ENCODE measurements around the gene CFAP100. TPM values are rescaled to one million over a fixed set of nuclear protein-coding genes. Genes with fewer than 3 reads are reported as not detected.

CFAP100 gene
- total RNA-seq, 2 donors from 2014 or later, result not detected

DNA sequence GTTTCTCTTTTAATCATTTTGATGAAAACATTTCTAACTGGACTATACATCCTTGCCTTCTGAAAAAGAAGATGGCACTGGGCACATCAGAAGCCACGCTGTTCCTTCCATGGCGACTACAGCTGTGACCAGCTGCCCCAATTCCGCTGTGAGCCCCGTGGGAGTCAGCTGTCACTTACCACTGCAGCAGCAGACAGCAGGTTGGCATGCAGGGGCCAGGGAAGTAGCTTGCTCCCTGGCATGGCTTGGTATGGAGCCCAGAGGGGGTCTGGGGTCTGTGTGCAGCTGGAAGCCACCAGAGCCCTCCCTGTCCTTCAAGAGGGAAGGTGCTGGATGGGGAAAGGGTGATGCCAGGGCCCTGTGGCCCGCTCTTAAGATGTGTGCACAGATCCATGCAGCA, 85.5 kb downstream of the CFAP100 start:
- no peak for DNase-seq
- no peak for ATAC-seq (replicated peaks in 1 of 2)
- no peaks in the 10 kb centered on the region for H3K27me3 Mint-ChIP-seq (ENCODE audit: low read depth)
- H3K27ac Mint-ChIP-seq, result no peak overlapping the region
- no peaks in the 10 kb centered on the region for H3K9me3 Mint-ChIP-seq
- H3K36me3 Mint-ChIP-seq (ENCODE audit: insufficient read depth in 2 of 2), result no peaks in the 10 kb centered on the region
- H3K4me1 Mint-ChIP-seq (ENCODE audit: low read depth), result peaks cover 9% of the 10 kb centered on the region
- H3K4me3 Mint-ChIP-seq, result no peak overlapping the region

DNA sequence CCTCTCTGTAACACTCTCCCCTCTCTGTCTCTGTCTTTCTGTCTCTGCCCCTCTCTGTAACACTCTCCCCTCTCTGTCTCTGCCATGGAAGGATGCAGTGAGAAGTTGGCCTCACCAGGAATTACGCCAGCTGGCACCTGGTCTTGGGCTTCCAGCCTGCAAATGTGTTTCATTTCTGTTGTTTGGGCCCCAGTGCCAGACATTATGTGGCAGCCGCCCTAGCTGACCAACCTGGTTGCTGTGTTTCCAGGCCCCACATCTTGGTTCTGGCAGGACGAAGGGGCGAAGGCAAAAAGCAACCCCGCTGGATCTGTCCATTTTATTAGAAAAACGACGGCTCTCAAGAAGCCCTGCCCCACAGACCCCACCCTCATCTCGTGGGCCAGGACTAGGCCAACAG, 86.2 kb downstream of the CFAP100 start:
- no peak for ATAC-seq (replicated peaks in 1 of 2)
- no peak for DNase-seq
- no peaks in the 10 kb centered on the region for H3K36me3 Mint-ChIP-seq (ENCODE audit: insufficient read depth in 2 of 2)
- no peaks in the 10 kb centered on the region for H3K9me3 Mint-ChIP-seq
- no peak overlapping the region for H3K4me3 Mint-ChIP-seq
- peaks cover 9% of the 10 kb centered on the region for H3K4me1 Mint-ChIP-seq (ENCODE audit: low read depth)
- H3K27ac Mint-ChIP-seq, result no peak overlapping the region
- H3K27me3 Mint-ChIP-seq (ENCODE audit: low read depth), result no peaks in the 10 kb centered on the region

DNA sequence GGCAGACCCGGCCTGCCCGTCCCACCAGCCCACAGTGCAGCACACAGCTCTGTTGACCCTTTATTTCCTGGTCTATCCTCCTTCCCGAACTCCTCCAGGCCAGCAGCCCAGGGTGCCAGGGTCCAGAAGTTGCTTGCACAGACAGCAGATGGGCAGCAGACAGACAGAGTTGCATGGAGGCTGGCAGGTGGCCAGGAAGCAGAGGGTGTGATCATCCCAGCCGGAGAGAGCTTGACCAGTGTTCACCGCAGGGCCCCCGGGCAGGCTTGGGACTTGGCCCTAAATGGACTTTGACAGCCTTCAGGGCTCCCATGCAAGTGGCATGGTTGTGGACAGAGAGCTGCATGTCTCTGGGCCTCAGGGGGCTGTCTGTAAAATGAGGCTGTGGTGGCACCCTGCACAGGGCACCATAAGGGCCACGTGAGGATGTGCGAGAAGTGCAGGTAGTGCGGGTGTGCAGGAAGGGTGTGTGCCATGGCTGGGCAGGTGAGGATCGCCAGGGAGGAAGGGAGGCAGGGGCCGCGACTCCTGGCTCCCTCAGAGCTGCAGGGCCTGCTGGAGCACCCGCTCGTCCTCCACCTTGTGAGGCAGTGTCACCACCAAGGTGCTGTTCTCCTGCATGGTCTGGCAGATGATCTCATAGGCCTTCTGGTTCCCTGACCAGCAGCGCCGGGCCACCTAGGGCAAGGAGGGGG, 87.2 kb downstream of the CFAP100 start:
- H3K4me3 Mint-ChIP-seq, result no peak overlapping the region
- H3K36me3 Mint-ChIP-seq (ENCODE audit: insufficient read depth in 2 of 2), result no peaks in the 10 kb centered on the region
- DNase-seq (no peak), ATAC-seq (replicated peaks in 1 of 2) (no peak)
- H3K9me3 Mint-ChIP-seq, result no peaks in the 10 kb centered on the region
- H3K27ac Mint-ChIP-seq, result no peak overlapping the region
- peaks cover 12% of the 10 kb centered on the region for H3K4me1 Mint-ChIP-seq (ENCODE audit: low read depth)
- no peaks in the 10 kb centered on the region for H3K27me3 Mint-ChIP-seq (ENCODE audit: low read depth)

DNA sequence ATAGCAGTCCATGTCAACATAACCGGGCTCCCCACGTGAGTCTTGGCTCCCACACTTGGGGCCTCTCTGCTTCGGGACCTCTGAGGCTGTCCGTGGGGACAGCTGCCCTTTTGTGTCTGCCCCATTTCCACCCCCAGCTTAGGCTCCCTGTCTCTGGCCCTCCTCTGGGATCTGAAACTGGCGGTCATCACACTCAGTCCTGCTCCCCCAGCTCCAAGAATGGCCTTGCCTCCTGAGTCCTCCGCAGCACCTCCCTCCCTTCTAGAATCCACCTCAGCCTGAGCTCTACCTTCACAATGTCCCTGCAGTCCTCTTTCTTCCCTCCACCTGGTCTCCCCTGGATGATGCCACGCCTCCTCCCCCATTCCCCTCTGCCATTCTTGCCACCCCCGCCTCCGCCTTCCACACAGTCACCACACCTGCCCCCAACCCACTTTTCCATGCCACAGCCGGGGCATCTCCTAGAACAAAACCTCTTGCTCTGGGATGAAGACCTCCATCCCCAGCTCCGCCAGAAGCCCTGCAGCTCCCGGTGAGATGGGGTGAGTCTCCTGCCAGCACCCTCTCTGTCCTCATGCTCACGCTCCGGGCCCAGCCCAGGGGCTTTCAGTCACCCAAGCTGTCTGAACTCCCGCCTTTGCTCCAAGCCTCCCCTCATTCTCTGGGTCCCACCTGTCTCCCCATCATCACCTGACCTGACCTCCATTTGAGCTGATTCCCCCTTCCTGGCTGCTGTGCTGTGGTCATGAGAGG, 88.0 kb downstream of the CFAP100 start:
- Mint-ChIP-seq H3K4me1 (ENCODE audit: low read depth) (peaks cover 14% of the 10 kb centered on the region), H3K9me3 (no peaks in the 10 kb centered on the region), H3K4me3 (no peak overlapping the region), H3K36me3 (ENCODE audit: insufficient read depth in 2 of 2) (no peaks in the 10 kb centered on the region), H3K27ac (no peak overlapping the region), H3K27me3 (ENCODE audit: low read depth) (no peaks in the 10 kb centered on the region)
- ATAC-seq (replicated peaks in 1 of 2) (no peak), DNase-seq (no peak)

DNA sequence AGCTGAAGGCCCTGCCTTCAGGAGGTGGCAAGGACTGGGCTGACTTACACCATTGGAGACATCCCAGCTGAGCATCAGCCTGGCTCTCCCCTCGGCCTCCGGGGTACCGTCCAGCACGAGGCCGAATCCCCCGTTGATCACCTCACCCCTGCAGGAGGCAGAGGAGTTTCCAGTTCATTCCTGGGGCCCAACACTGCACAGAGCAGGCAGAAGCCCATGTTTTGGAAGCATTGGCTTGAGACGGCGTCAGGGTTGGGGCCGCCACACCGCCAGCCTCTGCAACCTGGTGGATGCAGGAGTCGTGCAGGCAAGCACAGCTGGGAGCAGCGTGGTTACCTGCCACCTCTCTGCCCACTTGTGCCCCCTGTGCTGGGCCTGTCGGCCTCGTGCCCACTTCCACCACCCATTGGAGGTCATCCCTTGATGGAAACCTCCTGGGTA, 88.6 kb downstream of the CFAP100 start:
- no peak overlapping the region for H3K27ac Mint-ChIP-seq
- ATAC-seq (replicated peaks in 1 of 2) (no peak), DNase-seq (no peak)
- H3K4me1 Mint-ChIP-seq (ENCODE audit: low read depth), result peaks cover 14% of the 10 kb centered on the region
- no peaks in the 10 kb centered on the region for H3K27me3 Mint-ChIP-seq (ENCODE audit: low read depth)
- H3K36me3 Mint-ChIP-seq (ENCODE audit: insufficient read depth in 2 of 2), result no peaks in the 10 kb centered on the region
- no peaks in the 10 kb centered on the region for H3K9me3 Mint-ChIP-seq
- H3K4me3 Mint-ChIP-seq, result no peak overlapping the region

DNA sequence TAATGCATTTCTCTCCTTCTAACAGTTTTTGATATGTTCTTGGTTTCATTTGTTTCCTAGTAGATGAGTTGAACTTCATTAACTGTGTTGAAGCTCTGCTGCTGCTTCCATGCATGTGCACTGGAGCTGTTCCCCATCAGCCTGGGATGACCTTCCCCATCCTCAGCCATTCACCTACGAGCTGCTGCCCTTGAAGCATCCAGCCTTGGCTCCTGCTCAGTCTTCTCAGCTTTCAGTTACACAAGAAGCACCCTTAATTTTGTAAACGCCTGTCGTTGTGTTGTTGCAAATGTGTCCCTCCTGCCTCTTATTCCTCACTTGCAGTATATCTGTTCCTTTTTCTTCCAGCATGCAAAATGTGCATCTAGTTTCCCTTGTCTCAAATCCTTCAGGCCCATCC, 89.4 kb downstream of the CFAP100 start:
- Mint-ChIP-seq H3K27me3 (ENCODE audit: low read depth) (no peaks in the 10 kb centered on the region), H3K4me1 (ENCODE audit: low read depth) (peaks cover 14% of the 10 kb centered on the region), H3K36me3 (ENCODE audit: insufficient read depth in 2 of 2) (no peaks in the 10 kb centered on the region), H3K27ac (no peak overlapping the region), H3K4me3 (no peak overlapping the region), H3K9me3 (no peaks in the 10 kb centered on the region)
- DNase-seq (no peak), ATAC-seq (replicated peaks in 1 of 2) (no peak)

DNA sequence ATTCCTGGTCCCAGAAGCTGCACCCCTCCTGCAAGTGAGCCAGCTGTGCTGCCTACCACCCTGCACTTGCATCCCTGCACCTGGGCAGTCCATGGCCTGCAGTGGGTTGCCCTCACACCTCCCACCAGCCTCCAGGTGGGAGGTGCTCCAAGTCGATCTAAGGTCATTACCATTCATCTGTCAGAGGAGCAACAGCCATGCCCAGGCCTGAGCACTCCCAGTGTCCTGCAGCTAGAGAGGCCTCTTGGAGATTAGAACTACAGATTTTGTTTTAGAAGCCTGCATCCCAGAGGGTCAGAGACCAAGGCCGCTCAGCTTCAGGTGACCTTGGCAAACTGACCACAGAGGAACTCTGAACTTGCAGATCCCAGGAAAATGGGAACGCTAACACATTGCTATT, 90.0 kb downstream of the CFAP100 start:
- DNase-seq (no peak), ATAC-seq (replicated peaks in 1 of 2) (no peak)
- Mint-ChIP-seq H3K27me3 (ENCODE audit: low read depth) (no peaks in the 10 kb centered on the region), H3K4me3 (no peak overlapping the region), H3K4me1 (ENCODE audit: low read depth) (peaks cover 14% of the 10 kb centered on the region), H3K36me3 (ENCODE audit: insufficient read depth in 2 of 2) (no peaks in the 10 kb centered on the region), H3K27ac (no peak overlapping the region), H3K9me3 (no peaks in the 10 kb centered on the region)

DNA sequence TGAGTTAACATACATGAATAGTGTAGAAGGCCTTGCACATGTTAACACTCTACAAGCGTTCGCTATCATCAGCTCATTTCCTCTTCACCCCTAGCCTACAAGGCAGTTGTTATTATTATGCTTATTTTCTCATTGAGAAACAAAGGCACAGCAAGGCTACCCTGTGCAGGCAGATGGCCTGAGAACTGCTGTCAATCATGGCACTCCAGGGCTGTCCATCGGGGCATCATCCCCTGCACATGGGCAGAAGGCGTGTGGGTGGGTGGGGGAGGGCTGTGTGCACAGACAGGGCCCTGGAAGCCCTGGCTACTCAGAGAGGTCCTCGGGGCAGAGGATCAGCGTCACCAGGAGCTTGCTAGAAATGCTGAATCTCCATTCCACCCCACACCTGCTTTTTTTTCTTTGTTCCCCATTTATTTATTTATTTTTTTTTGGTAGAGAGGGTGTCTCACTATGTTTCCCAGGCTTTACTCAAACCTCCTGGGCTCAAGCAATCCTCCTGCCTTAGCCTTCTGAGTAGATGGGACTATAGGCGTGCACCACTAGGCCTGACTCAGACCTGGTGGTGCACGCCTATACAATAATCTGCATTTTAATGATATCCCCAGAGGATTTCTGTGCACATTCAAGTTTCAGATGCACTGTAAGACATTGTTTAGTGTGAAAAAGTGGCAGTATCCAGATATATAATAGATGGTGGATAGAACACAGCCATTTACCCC, 90.6 kb downstream of the CFAP100 start:
- ATAC-seq (replicated peaks in 1 of 2) (no peak), DNase-seq (no peak)
- peaks cover 14% of the 10 kb centered on the region for H3K4me1 Mint-ChIP-seq (ENCODE audit: low read depth)
- no peak overlapping the region for H3K27ac Mint-ChIP-seq
- H3K4me3 Mint-ChIP-seq, result no peak overlapping the region
- no peaks in the 10 kb centered on the region for H3K36me3 Mint-ChIP-seq (ENCODE audit: insufficient read depth in 2 of 2)
- H3K27me3 Mint-ChIP-seq (ENCODE audit: low read depth), result no peaks in the 10 kb centered on the region
- no peaks in the 10 kb centered on the region for H3K9me3 Mint-ChIP-seq

DNA sequence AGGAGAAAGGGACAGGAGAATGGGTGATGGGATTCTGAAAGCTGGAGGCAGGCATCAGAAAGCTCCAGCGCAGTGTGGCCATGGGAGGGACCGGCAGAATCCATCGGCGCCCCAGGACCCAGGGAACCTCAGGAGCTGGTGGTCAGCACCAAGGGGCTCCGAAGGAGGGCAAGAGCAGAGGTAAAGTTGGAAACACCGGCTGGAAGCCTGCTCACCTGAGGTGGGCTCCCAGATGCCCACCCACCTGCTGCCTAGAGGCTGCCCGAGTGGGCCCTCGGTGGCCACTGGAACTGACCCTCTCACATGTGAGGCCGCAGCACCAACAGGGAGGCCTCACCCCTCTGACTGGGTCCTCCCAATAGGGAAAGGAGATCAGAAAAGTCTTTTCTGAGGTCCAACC, 91.2 kb downstream of the CFAP100 start:
- Mint-ChIP-seq H3K4me1 (ENCODE audit: low read depth) (peaks cover 14% of the 10 kb centered on the region), H3K27me3 (ENCODE audit: low read depth) (no peaks in the 10 kb centered on the region), H3K36me3 (ENCODE audit: insufficient read depth in 2 of 2) (no peaks in the 10 kb centered on the region), H3K4me3 (no peak overlapping the region), H3K9me3 (no peaks in the 10 kb centered on the region), H3K27ac (no peak overlapping the region)
- ATAC-seq (replicated peaks in 1 of 2) (no peak), DNase-seq (no peak)

Other genes with a start within 250 kb of the CFAP100 start
- under 1 TPM; 0.21 to 0.48 TPM for gene ALDH1L1, start 214.3 kb upstream of the CFAP100 start, total RNA-seq
- 1 to 10 TPM in 1 of 2 donors, under 1 TPM in 1; 0.44 to 1.0 TPM for gene KLF15, start 37.5 kb upstream of the CFAP100 start, total RNA-seq
- gene ZXDC, start 81.0 kb downstream of the CFAP100 start, total RNA-seq, result 10 to 100 TPM; 27.8 to 32.8 TPM
- not detected for gene UROC1, start 122.9 kb downstream of the CFAP100 start, total RNA-seq
- gene CHST13, start 129.2 kb downstream of the CFAP100 start, total RNA-seq, result not detected
- not detected for gene C3orf22, start 164.0 kb downstream of the CFAP100 start, total RNA-seq

Data from activated T-cell treated with anti-CD3 and anti-CD28 coated beads, Interleukin-2, amount 50 U/mL, for 72 hours (primary cell).